Endothelial cell of umbilical vein (primary cell): ENCODE data around the gene PSMG2. TPM values are rescaled to one million over a fixed set of nuclear protein-coding genes. Genes with fewer than 3 reads are reported as not detected.

Source experiments
- BruUV-seq: library from RNA; stranded (reverse); fragments of 400-500 nt; replicated peaks from 2 replicates; lab custom pipeline; 2021; lab: Mats Ljungman, UMichigan
- CTCF ChIA-PET: fragments of 300-600, 350-600 bp; sonication (Branson Sonifier 250); formaldehyde crosslinking; loops from one replicate; lab custom pipeline; 2021; ENCODE audit warnings: antibody characterized with exemption, inconsistent platforms; lab: Charles Lee
- POLR2A ChIA-PET: fragments of 300-600, 350-600 bp; sonication (Branson Sonifier 250); formaldehyde crosslinking; loops from one replicate; lab custom pipeline; 2021; ENCODE audit warnings: antibody characterized with exemption, inconsistent platforms; lab: Charles Lee
- DNase-seq: peaks from one replicate; pipeline ENCODE4 v3.0.0-alpha.2; 2011; ENCODE audit warnings: low read depth, low spot score
- FAIRE-seq: peaks from 2 replicates; lab custom pipeline; 2011; peaks lifted over from hg19 to GRCh38; lab: Jason Lieb, UNC
- H2AFZ ChIP-seq: 2 replicates; pipeline ENCODE4 v1.6.0; 2012; ENCODE audit warnings: low read depth, low read length, control low read depth, inconsistent platforms
- H3K27ac ChIP-seq: 2 replicates; pipeline ENCODE4 v1.5.1; 2011; ENCODE audit warnings: low read depth, mild to moderate bottlenecking, control low read depth, low read length, moderate library complexity; ENCODE audit not compliant: insufficient read depth
- H3K27me3 ChIP-seq, 2 experiments: 2 replicates each; pipeline versions ENCODE4 v1.6.0 to v1.6.1; 2011; ENCODE audit warnings: low read length in 2 of 2, mixed read lengths in 1 of 2; ENCODE audit not compliant: control insufficient read depth in 2 of 2, insufficient read depth in 2 of 2
- H3K36me3 ChIP-seq, 2 experiments: 2 replicates in 1 of 2; 3 replicates in 1 of 2; pipeline ENCODE4 v1.5.1; 2011; ENCODE audit warnings: low read length in 2 of 2, mild to moderate bottlenecking in 1 of 2, moderate library complexity in 1 of 2; ENCODE audit not compliant: control insufficient read depth in 2 of 2, insufficient read depth in 2 of 2; ENCODE audit errors: extremely low read depth in 1 of 2
- H3K4me1 ChIP-seq: 3 replicates; pipeline ENCODE4 v1.5.1; 2011; ENCODE audit warnings: mild to moderate bottlenecking, low read length; ENCODE audit not compliant: control insufficient read depth, insufficient read depth; ENCODE audit errors: extremely low read depth
- H3K4me2 ChIP-seq: 2 replicates; pipeline ENCODE4 v1.6.1; 2011; ENCODE audit warnings: low read length, control low read depth, mixed read lengths; ENCODE audit not compliant: insufficient read depth
- H3K4me3 ChIP-seq, 3 experiments: fragments of 200-600 bp in 1 of 3; sonication (generic), shearing (Covaris generic) in 1 of 3; replicated peaks in 1 of 3; 2 replicates each; pipeline ENCODE4 v1.5.1; 2011 to 2016; ENCODE audit warnings: control low read depth in 3 of 3, low read length in 3 of 3, mild to moderate bottlenecking in 2 of 3, inconsistent platforms in 1 of 3, low read depth in 1 of 3, moderate library complexity in 1 of 3; ENCODE audit not compliant: insufficient read depth in 1 of 3
- H3K79me2 ChIP-seq: 2 replicates; pipeline ENCODE4 v1.6.0; 2012; ENCODE audit warnings: low read length, inconsistent platforms; ENCODE audit not compliant: control insufficient read depth, insufficient read depth
- H3K9ac ChIP-seq: replicated peaks from 2 replicates; pipeline ENCODE3; 2011; ENCODE audit warnings: low read length, control low read depth; ENCODE audit not compliant: insufficient read depth; ENCODE audit errors: extremely low read depth
- H3K9me1 ChIP-seq: replicated peaks from 3 replicates; pipeline ENCODE4 v1.6.0; 2011; ENCODE audit warnings: mild to moderate bottlenecking, low read length; ENCODE audit not compliant: control insufficient read depth, insufficient read depth; ENCODE audit errors: extremely low read depth
- H3K9me3 ChIP-seq: replicated peaks from 2 replicates; pipeline ENCODE4 v1.5.1; 2012; ENCODE audit warnings: low read length, inconsistent platforms; ENCODE audit not compliant: control insufficient read depth, insufficient read depth
- H4K20me1 ChIP-seq: replicated peaks from 2 replicates; pipeline ENCODE3; 2011; ENCODE audit warnings: mild to moderate bottlenecking, low read length; ENCODE audit not compliant: control insufficient read depth, insufficient read depth; ENCODE audit errors: extremely low read depth
- EZH2 ChIP-seq: IDR thresholded peaks from 2 replicates; pipeline ENCODE4 v1.6.1; 2012; ENCODE audit warnings: borderline replicate concordance, low read depth, mild to moderate bottlenecking, moderate library complexity, low read length, inconsistent platforms; ENCODE audit not compliant: severe bottlenecking
- GATA2 ChIP-seq: IDR thresholded peaks from 2 replicates; pipeline ENCODE4 v1.7.0; 2011; ENCODE audit warnings: low read depth, mild to moderate bottlenecking, moderate library complexity, mixed read lengths, low read length; ENCODE audit not compliant: insufficient read length, insufficient read depth
- JUN ChIP-seq: IDR thresholded peaks from 2 replicates; pipeline ENCODE4 v1.6.1; 2011; ENCODE audit warnings: borderline replicate concordance, low read depth; ENCODE audit not compliant: insufficient read length, insufficient read depth
- MYC ChIP-seq: IDR thresholded peaks from one replicate; pipeline ENCODE4 v1.6.1; 2011; ENCODE audit warnings: mild to moderate bottlenecking, low read depth, low read length
- POLR2A ChIP-seq: IDR thresholded peaks from 2 replicates; pipeline ENCODE4 v1.6.1; 2012; ENCODE audit warnings: low read depth, mild to moderate bottlenecking, control low read depth, low read length
- POLR2AphosphoS5 ChIP-seq: IDR thresholded peaks from 2 replicates; pipeline ENCODE4 v1.6.1; 2012; ENCODE audit warnings: low read depth, mild to moderate bottlenecking, control low read depth, low read length, moderate library complexity; ENCODE audit not compliant: insufficient read depth
- dilution Hi-C: fragments of 300-500 bp; cut with MboI; formaldehyde crosslinking; loops from one replicate; pipeline ENCODE4 v1.15.0; 2019; ENCODE audit warnings: low sequenced_read_pairs; ENCODE audit not compliant: extremely low pct_ligation_motif_present
- intact Hi-C: fragments of 100-400 bp; cut with micrococcal nuclease; formaldehyde crosslinking; loops from one replicate; pipeline ENCODE4 v1.10.0; 2022
- polyA plus RNA-seq, 4 experiments: library from polyadenylated mRNA; depleted of rRNA in 3 of 4; stranded (reverse) in 3 of 4; unstranded in 1 of 4; fragments of >200 nt; gene quantifications; 2 replicates each; pipeline versions ENCODE4 v1.2.1 to v1.2.3, GENCODE V29; 2011 to 2012; ENCODE audit warnings: missing spikeins in 1 of 4
- total RNA-seq: library from RNA; stranded (reverse); gene quantifications from 2 replicates; pipeline ENCODE4 v1.2.3, GENCODE V29; 2021
- TF ChIP-seq, protein P1 (sequence below), 2 donors: IDR thresholded peaks; 1 replicate in 1 of 2; 2 replicates in 1 of 2; pipeline ENCODE4 v1.5.1; 2011; ENCODE audit warnings: low read length in 2 of 2, mild to moderate bottlenecking in 2 of 2, moderate library complexity in 2 of 2, control low read depth in 1 of 2, inconsistent platforms in 1 of 2, low read depth in 1 of 2; ENCODE audit not compliant: insufficient read depth in 1 of 2; ENCODE audit errors: extremely low read depth in 1 of 2

PSMG2 gene
- total and polyA plus RNA-seq, 2 donors (not counting 3 experiments of a cell fraction or from before 2014, with no cell fraction given), result 42.0 to 71.0 TPM

DNA sequence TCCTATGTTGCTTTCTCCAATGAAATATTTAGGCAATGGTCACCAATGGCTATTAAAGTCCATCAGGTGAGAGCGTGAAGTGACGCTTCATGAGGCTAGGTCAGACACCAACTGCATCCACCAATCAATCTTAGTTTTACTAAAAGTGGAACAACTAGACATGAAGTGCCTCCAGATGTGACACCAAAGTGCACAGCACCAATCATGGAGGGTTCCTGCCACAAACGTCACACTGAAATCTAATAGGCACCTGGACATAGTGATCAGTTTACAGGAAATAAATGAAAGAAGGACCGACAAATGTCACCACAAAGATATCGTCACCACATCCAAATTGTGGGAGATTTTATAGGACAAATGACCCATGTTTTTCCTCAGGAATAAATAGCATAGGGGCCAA is 70.5 kb downstream of the PSMG2 start:
- intact Hi-C loops, result no loop called here

DNA sequence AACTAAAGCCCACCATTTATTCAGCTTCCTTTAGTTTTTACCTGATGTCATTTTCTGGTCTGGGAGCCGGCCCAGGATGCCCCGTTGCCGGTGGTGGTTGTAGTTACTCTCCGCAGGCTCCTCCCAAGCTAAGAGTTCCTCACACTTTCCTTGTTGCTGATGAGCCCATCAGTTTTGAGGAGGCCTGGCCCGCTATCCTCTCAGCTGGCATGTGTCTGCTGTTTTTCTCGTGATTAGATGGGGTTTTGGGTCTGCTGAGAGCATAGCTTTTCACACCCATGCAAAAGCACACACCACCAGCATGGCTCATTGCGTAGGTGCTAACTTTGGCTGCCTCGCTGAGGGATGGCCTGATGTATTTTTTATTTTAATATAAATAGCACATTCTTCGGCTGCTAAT is 72.1 kb downstream of the PSMG2 start:
- H2AFZ ChIP-seq, result no peak overlapping the region
- FAIRE-seq, result no peak
- dilution Hi-C loops, result no loop called here
- H3K27me3 ChIP-seq, result no peaks in the 10 kb centered on the region
- H4K20me1 ChIP-seq, result no peaks in the 10 kb centered on the region
- TF ChIP-seq POLR2A (no peak), JUN (no peak), EZH2 (no peak), POLR2AphosphoS5 (no peak)
- TF ChIP-seq, protein P1, sequence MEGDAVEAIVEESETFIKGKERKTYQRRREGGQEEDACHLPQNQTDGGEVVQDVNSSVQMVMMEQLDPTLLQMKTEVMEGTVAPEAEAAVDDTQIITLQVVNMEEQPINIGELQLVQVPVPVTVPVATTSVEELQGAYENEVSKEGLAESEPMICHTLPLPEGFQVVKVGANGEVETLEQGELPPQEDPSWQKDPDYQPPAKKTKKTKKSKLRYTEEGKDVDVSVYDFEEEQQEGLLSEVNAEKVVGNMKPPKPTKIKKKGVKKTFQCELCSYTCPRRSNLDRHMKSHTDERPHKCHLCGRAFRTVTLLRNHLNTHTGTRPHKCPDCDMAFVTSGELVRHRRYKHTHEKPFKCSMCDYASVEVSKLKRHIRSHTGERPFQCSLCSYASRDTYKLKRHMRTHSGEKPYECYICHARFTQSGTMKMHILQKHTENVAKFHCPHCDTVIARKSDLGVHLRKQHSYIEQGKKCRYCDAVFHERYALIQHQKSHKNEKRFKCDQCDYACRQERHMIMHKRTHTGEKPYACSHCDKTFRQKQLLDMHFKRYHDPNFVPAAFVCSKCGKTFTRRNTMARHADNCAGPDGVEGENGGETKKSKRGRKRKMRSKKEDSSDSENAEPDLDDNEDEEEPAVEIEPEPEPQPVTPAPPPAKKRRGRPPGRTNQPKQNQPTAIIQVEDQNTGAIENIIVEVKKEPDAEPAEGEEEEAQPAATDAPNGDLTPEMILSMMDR (IDR thresholded peaks at IDR 0.05; ENCODE audit: extremely low read depth in 1 of 2, insufficient read depth in 1 of 2, low read depth in 1 of 2, low read length in 2 of 2), result no peak
- no peak overlapping the region for H3K9ac ChIP-seq
- DNase-seq, result no peak
- no peaks in the 10 kb centered on the region for H3K36me3 ChIP-seq
- no peaks in the 10 kb centered on the region for H3K4me1 ChIP-seq
- CTCF ChIA-PET, result interaction anchor here (1.2 kb wide), 1 partner anchor 26 kb away, joined by 3 read pairs; no protein-coding TSS in a partner anchor
- H3K4me2 ChIP-seq, result no peak overlapping the region
- POLR2A ChIA-PET, result no interaction called here
- no TSS peak for BruUV-seq
- no peak overlapping the region for H3K27ac ChIP-seq
- no peaks in the 10 kb centered on the region for H3K79me2 ChIP-seq
- no peaks in the 10 kb centered on the region for H3K9me1 ChIP-seq
- intact Hi-C loops, result no loop called here
- H3K9me3 ChIP-seq, result no peaks in the 10 kb centered on the region
- no peak overlapping the region for H3K4me3 ChIP-seq

More for the DNA sequence above, 70.5 kb downstream of the PSMG2 start:
- Histone ChIP-seq H3K36me3 (no peaks in the 10 kb centered on the region), H4K20me1 (no peaks in the 10 kb centered on the region), H3K9ac (no peak overlapping the region), H3K4me2 (no peak overlapping the region), H3K9me1 (no peaks in the 10 kb centered on the region), H3K79me2 (no peaks in the 10 kb centered on the region), H3K9me3 (no peaks in the 10 kb centered on the region), H3K27ac (no peak overlapping the region), H3K27me3 (no peaks in the 10 kb centered on the region), H2AFZ (no peak overlapping the region), H3K4me3 (no peak overlapping the region), H3K4me1 (no peaks in the 10 kb centered on the region)
- CTCF ChIA-PET, result no interaction called here
- POLR2A ChIA-PET, result no interaction called here
- TF ChIP-seq, protein P1 (IDR thresholded peaks at IDR 0.05; ENCODE audit: extremely low read depth in 1 of 2, insufficient read depth in 1 of 2, low read depth in 1 of 2, low read length in 2 of 2), result no peak
- TF ChIP-seq GATA2, result no peak
- no peak for TF ChIP-seq MYC
- no peak for TF ChIP-seq POLR2AphosphoS5
- no peak for TF ChIP-seq JUN
- FAIRE-seq, result no peak
- no TSS peak for BruUV-seq
- DNase-seq, result no peak
- dilution Hi-C loops, result no loop called here
